ENCODE results near the gene YOD1. TPM values are rescaled to one million over a fixed set of nuclear protein-coding genes. Genes with fewer than 3 reads are reported as not detected.

Gene YOD1
- total and polyA plus RNA-seq, 2 of the 4 experiments (the other 2 are of a cell fraction) = 1.8 to 5.4 TPM

DNA sequence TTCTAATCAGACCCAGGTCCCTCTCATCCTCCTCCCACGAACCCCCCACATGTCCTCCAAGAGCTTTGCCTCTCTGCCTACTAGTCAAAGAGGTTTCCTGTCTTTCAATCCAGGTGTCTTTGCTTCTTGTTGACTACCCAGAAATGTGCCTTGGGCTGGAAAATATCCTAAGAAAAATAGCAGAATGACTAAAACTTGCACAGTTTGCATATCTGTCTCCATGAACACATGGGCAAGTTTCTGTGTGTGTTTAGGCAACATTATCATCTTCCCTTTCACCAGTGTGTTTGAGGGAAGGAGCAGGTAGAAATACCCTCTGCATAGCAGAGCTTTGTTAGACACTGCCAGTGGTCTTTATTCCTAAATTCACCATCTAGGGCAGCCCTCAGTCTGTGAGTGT, 20.0 kb downstream of the YOD1 start:
- no peak overlapping the region for H4K5ac ChIP-seq (ENCODE audit: low read depth, low read length)
- intact Hi-C loops (cut with micrococcal nuclease) (no loop called here), in situ Hi-C loops (cut with MboI; ENCODE audit: low sequenced_read_pairs) (no loop called here), dilution Hi-C loops (cut with HindIII; ENCODE audit: low sequenced_read_pairs, unreplicated experiment) (no loop called here)
- H2AK9ac ChIP-seq (replicated peaks; ENCODE audit: low read depth, low read length, poor library complexity) = no peak overlapping the region
- no peak overlapping the region for H3K14ac ChIP-seq (replicated peaks; ENCODE audit: low read depth, low read length)
- ATAC-seq (ENCODE audit: low read depth) (no peak), DNase-seq (no peak)
- H3K4me1 ChIP-seq (ENCODE audit: control insufficient read depth, insufficient read depth, low read length) = no peaks in the 10 kb centered on the region
- H2BK120ac ChIP-seq (ENCODE audit: low read depth, low read length) = no peak overlapping the region
- H3K36me3 ChIP-seq (ENCODE audit: control insufficient read depth, insufficient read depth, low read length) = no peaks in the 10 kb centered on the region
- H2BK15ac ChIP-seq (ENCODE audit: low read depth, low read length) = no peak overlapping the region
- no peak overlapping the region for H3K27ac ChIP-seq (ENCODE audit: insufficient read depth, low read length)
- H3K9ac ChIP-seq (ENCODE audit: low read depth, low read length) = no peak overlapping the region
- WGBS, 2 experiments (ENCODE audit: extremely low coverage in 2 of 2, insufficient read length in 1 of 2) = no CpG with 5 or more reads among the region's 1 CpG
- H4K91ac ChIP-seq (ENCODE audit: insufficient read depth, low read depth, low read length) = no peak overlapping the region
- H3K27me3 ChIP-seq (ENCODE audit: control insufficient read depth, insufficient read depth, low read length) = peaks cover 10% of the 10 kb centered on the region
- no peak overlapping the region for H2BK5ac ChIP-seq (ENCODE audit: low read depth, low read length, poor library complexity, severe bottlenecking)
- no peak overlapping the region for H2BK20ac ChIP-seq (ENCODE audit: low read depth, low read length)
- H3K4me3 ChIP-seq (ENCODE audit: insufficient read depth, low read depth, low read length) = no peak overlapping the region
- H3K9me3 ChIP-seq (ENCODE audit: control insufficient read depth, insufficient read depth, low read length) = no peaks in the 10 kb centered on the region
- no TSS peak for BruUV-seq (replicated peaks)
- H3K18ac ChIP-seq (ENCODE audit: low read depth, low read length) = no peak overlapping the region
- no peaks in the 10 kb centered on the region for H4K20me1 ChIP-seq (ENCODE audit: insufficient read depth, low read length)
- H3K56ac ChIP-seq (ENCODE audit: extremely low read depth, insufficient read depth, low read length) = no peak overlapping the region
- ChIA-PET CTCF (no interaction called here), POLR2A (ENCODE audit: unreplicated experiment) (no interaction called here)
- no peaks in the 10 kb centered on the region for H3K79me1 ChIP-seq (ENCODE audit: low read depth in 1 of 2, low read length in 2 of 2)
- H2AFZ ChIP-seq (replicated peaks; ENCODE audit: low read length, poor library complexity) = no peak overlapping the region
- no peak overlapping the region for H3K4me2 ChIP-seq (ENCODE audit: low read depth, low read length)
- no peak overlapping the region for H4K8ac ChIP-seq (ENCODE audit: low read depth in 2 of 2, low read length in 2 of 2)
- H3K23ac ChIP-seq (ENCODE audit: low read depth, low read length) = no peak overlapping the region
- H3K9me1 ChIP-seq (ENCODE audit: insufficient read depth, low read length) = peaks cover 6% of the 10 kb centered on the region; the same call in 1 of the 2 replicates
- TF ChIP-seq SMC3 (IDR thresholded peaks at IDR 0.05; ENCODE audit: low read depth, low read length) (no peak), CHD1 (IDR thresholded peaks at IDR 0.05; ENCODE audit: low read depth, low read length) (no peak)
- TF ChIP-seq, protein P1, sequence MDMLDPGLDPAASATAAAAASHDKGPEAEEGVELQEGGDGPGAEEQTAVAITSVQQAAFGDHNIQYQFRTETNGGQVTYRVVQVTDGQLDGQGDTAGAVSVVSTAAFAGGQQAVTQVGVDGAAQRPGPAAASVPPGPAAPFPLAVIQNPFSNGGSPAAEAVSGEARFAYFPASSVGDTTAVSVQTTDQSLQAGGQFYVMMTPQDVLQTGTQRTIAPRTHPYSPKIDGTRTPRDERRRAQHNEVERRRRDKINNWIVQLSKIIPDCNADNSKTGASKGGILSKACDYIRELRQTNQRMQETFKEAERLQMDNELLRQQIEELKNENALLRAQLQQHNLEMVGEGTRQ (IDR thresholded peaks at IDR 0.05; ENCODE audit: low read depth, low read length) = no peak
- no peak overlapping the region for H2AK5ac ChIP-seq (ENCODE audit: low read depth, low read length)
- no peak overlapping the region for H3K4ac ChIP-seq (ENCODE audit: low read depth, low read length)

Data from IMR-90 (cell line).